ENCODE data around the gene FARSB. TPM values are rescaled to one million over a fixed set of nuclear protein-coding genes. Genes with fewer than 3 reads are reported as not detected.

The FARSB gene
- total RNA-seq, 2 donors from 2014 or later, result 11.3 to 13.7 TPM

DNA sequence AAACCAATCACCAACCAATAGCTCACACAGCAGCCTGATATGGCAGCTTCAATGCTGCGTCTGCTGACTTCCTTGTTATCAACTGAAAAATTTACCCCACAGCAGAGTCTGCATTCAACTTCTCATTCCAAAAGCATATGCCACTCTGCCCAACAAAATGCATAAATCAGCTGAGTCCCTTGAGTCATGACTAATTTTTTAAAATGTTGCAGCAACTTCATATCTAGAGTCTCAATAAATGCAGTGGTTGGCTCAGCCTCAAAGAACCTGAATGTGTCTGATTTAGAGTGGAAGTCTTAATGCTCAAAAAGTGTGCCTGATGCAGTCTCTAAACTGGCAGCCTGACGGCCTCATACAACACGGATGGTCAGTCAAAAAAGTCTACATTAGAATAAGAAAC lies 46.5 kb downstream of the FARSB start:
- no peak for DNase-seq (ENCODE audit: low spot score)
- Histone ChIP-seq H3K4me3 (no peak overlapping the region), H3K27ac (no peak overlapping the region), H3K9me3 (no peaks in the 10 kb centered on the region), H3K4me1 (no peaks in the 10 kb centered on the region), H3K27me3 (no peaks in the 10 kb centered on the region), H3K36me3 (peaks cover 21% of the 10 kb centered on the region)
- TF ChIP-seq, protein P1, sequence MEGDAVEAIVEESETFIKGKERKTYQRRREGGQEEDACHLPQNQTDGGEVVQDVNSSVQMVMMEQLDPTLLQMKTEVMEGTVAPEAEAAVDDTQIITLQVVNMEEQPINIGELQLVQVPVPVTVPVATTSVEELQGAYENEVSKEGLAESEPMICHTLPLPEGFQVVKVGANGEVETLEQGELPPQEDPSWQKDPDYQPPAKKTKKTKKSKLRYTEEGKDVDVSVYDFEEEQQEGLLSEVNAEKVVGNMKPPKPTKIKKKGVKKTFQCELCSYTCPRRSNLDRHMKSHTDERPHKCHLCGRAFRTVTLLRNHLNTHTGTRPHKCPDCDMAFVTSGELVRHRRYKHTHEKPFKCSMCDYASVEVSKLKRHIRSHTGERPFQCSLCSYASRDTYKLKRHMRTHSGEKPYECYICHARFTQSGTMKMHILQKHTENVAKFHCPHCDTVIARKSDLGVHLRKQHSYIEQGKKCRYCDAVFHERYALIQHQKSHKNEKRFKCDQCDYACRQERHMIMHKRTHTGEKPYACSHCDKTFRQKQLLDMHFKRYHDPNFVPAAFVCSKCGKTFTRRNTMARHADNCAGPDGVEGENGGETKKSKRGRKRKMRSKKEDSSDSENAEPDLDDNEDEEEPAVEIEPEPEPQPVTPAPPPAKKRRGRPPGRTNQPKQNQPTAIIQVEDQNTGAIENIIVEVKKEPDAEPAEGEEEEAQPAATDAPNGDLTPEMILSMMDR (IDR thresholded peaks at IDR 0.05), result no peak

DNA sequence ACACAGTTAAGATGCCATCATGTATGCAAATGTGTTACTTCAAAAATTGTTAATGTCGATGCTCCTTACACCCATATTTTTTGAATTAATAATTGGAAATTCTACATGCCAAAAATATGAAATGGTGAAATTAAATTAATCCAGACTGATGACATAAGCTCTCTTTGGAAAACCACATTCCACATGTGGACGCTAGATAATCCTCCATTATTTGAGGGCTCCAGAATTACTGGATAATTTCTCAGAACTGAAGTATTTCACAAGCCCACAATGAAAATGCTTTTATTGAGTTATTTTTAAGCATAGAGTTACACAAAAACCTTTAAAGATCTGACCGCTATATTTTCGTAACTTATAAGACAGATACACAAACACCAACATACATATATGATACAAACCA lies 47.8 kb downstream of the FARSB start:
- H3K36me3 ChIP-seq, result peaks cover 12% of the 10 kb centered on the region
- no peaks in the 10 kb centered on the region for H3K9me3 ChIP-seq
- no peaks in the 10 kb centered on the region for H3K4me1 ChIP-seq
- H3K4me3 ChIP-seq, result no peak overlapping the region
- H3K27me3 ChIP-seq, result no peaks in the 10 kb centered on the region
- no peak overlapping the region for H3K27ac ChIP-seq
- no peak for DNase-seq (ENCODE audit: low spot score)
- TF ChIP-seq, protein P1 (IDR thresholded peaks at IDR 0.05), result no peak

DNA sequence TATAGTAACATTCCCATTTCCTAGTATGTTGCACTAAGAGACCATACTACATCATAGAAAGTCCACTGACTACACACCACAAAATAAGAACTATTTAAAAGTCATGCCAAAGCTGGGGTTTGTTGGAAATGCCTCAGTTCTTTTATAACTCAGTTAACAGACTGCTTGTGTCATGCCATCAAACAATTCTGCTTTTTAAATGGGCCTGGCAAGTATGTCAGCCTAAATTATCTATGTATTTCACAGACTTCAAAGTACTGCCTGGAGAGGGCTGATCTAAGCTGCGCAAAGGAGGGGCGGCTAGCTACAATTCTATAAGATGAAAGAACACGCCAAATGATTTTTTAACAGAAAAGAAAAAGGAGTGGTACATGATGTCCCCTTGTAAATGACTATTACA lies 49.6 kb downstream of the FARSB start:
- Histone ChIP-seq H3K27me3 (no peaks in the 10 kb centered on the region), H3K27ac (no peak overlapping the region), H3K9me3 (no peaks in the 10 kb centered on the region), H3K4me3 (no peak overlapping the region), H3K36me3 (no peaks in the 10 kb centered on the region), H3K4me1 (no peaks in the 10 kb centered on the region)
- TF ChIP-seq, protein P1 (IDR thresholded peaks at IDR 0.05), result no peak
- no peak for DNase-seq (ENCODE audit: low spot score)

DNA sequence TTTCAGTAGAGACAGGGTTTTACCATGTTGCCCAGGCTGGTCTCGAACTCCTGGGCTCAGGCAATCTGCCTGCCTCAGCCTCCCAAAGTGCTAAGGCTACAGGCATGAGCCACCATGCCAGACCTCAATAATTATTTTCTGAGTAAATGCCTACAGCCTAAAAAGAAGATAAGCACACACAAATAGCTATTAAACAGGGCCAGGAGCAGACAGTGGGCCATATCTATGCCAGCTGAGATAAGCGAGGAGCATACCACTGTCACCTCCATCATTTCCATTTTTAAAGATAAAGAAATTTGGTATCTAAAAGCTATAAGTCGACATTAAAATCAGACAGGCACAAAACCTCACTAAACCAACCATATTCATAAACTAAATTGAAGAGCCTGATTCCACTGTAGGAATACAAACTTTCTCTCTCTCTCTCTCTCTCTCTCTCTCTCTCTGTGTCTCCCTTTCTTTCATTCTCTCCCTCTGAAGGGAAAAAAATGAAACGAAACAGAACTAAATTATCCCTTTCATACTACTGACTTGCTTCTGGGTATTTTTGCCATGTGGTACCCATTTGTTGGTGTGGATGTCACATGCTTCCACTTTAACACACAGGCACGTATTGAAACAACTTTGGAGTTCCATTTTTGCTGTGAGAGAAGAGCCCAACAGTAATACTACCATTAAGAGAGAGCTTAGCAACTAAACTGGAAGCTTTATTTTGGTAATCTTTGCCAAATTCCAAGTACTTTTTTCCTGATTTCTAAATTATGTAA lies 51.0 kb downstream of the FARSB start:
- TF ChIP-seq, protein P1 (IDR thresholded peaks at IDR 0.05), result no peak

DNA sequence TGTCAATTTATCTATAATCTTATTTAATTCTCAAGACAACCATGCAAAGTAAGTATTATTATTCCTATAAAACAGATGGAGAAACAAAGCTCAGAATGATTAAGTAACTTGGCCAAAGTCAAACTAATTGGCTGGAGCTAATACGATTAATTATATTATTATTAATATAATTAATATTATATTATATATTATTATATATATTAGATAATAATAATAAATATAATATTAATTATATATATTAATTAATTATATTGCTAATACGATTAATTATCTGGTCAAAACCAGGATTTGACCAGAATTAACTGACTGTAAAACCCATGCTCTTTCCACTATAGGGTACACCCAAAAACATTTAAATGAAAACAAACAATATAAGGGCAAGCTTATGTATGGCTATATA lies 52.4 kb downstream of the FARSB start:
- DNase-seq (ENCODE audit: low spot score), result no peak
- Histone ChIP-seq H3K4me3 (no peak overlapping the region), H3K9me3 (no peaks in the 10 kb centered on the region), H3K27ac (no peak overlapping the region), H3K4me1 (no peaks in the 10 kb centered on the region), H3K27me3 (no peaks in the 10 kb centered on the region), H3K36me3 (peaks cover 11% of the 10 kb centered on the region)
- TF ChIP-seq, protein P1 (IDR thresholded peaks at IDR 0.05), result no peak

More for the DNA sequence above, 51.0 kb downstream of the FARSB start:
- H3K27ac ChIP-seq, result peak overlapping the region in 1 of 2 donors; percentile 34
- no peaks in the 10 kb centered on the region for H3K4me1 ChIP-seq
- no peak for DNase-seq (ENCODE audit: low spot score)
- H3K9me3 ChIP-seq, result no peaks in the 10 kb centered on the region
- H3K36me3 ChIP-seq, result peaks cover under 1% of the 10 kb centered on the region
- H3K27me3 ChIP-seq, result no peaks in the 10 kb centered on the region
- no peak overlapping the region for H3K4me3 ChIP-seq

DNA sequence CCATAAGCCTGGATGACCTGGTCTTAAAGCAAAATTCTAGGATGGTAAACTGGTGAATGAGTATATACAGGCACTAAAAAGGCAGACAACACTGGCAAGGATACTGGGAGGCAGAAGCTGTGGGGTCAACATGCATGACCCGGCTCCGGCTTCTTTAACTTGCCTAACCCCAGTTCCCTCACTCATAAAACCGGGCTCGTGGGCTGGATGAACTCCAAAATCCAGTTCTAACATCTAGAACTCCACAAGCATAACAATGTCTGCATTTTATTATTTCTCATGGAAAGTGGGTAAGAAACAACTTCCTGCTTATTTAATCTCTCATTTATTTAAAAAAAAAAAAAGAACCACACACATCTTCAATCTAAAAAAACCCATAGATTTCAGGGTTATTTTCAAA lies 57.3 kb downstream of the FARSB start:
- DNase-seq (ENCODE audit: low spot score), result no peak
- H3K36me3 ChIP-seq, result peaks cover 18% of the 10 kb centered on the region
- no peaks in the 10 kb centered on the region for H3K4me1 ChIP-seq
- no peak overlapping the region for H3K27ac ChIP-seq
- no peaks in the 10 kb centered on the region for H3K27me3 ChIP-seq
- H3K4me3 ChIP-seq, result no peak overlapping the region
- TF ChIP-seq, protein P1 (IDR thresholded peaks at IDR 0.05), result no peak
- H3K9me3 ChIP-seq, result no peaks in the 10 kb centered on the region
